Gastroesophageal sphincter (tissue), 4 donors: ENCODE data around the gene RBM4B. TPM values are rescaled to one million over a fixed set of nuclear protein-coding genes. Genes with fewer than 3 reads are reported as not detected.

ENCODE experiments used
- ATAC-seq: fragments of 150-250 bp; one replicate; pipeline ENCODE4 v1.9.1; 2016; ENCODE audit warnings: mild to moderate bottlenecking, moderate library complexity
- H3K27ac ChIP-seq, 4 donors: fragments of 200-600 bp; sonication (generic) in 3 of 4; 1 replicate in 3 of 4; 2 replicates in 1 of 4; pipeline ENCODE4 v1.5.1; 2016 to 2019
- H3K27me3 ChIP-seq: fragments of 200-600 bp; sonication (generic); one replicate; pipeline ENCODE4 v1.5.1; 2019
- H3K36me3 ChIP-seq, 2 donors: fragments of 200-600 bp; sonication (generic); one replicate each; pipeline ENCODE4 v1.5.1; 2019; ENCODE audit warnings: control low read depth in 1 of 2
- H3K4me1 ChIP-seq, 3 donors: fragments of 200-600 bp; sonication (generic); 1 replicate in 2 of 3; 2 replicates in 1 of 3; pipeline ENCODE4 v1.5.1; 2016 to 2019; ENCODE audit warnings: control low read depth in 2 of 3
- H3K4me3 ChIP-seq, 2 donors: fragments of 200-600 bp; sonication (generic); one replicate each; pipeline ENCODE4 v1.5.1; 2019; ENCODE audit warnings: mild to moderate bottlenecking in 1 of 2, moderate library complexity in 1 of 2
- H3K9me3 ChIP-seq, 3 donors: fragments of 200-600 bp; sonication (generic); one replicate each; pipeline ENCODE4 v1.5.1; 2017 to 2019; ENCODE audit warnings: control low read depth in 2 of 3
- CTCF ChIP-seq, 4 experiments: fragments of 200-600 bp in 2 of 4; fragments of 450-650 bp in 2 of 4; sonication (generic) in 1 of 4; IDR thresholded peaks; one replicate each; pipeline ENCODE4 v1.5.1; 2017 to 2019; ENCODE audit warnings: antibody characterized with exemption in 4 of 4, mild to moderate bottlenecking in 2 of 4, moderate library complexity in 2 of 4
- EP300 ChIP-seq: sonication (generic); formaldehyde crosslinking; IDR thresholded peaks from one replicate; pipeline ENCODE4 v1.6.1; 2017; ENCODE audit warnings: antibody characterized with exemption, mild to moderate bottlenecking
- POLR2A ChIP-seq, 2 donors: fragments of 450-650 bp; IDR thresholded peaks; one replicate each; pipeline ENCODE4 v1.6.1; 2017; ENCODE audit warnings: antibody characterized with exemption in 2 of 2, mild to moderate bottlenecking in 2 of 2, moderate library complexity in 1 of 2
- POLR2AphosphoS5 ChIP-seq: sonication (generic); formaldehyde crosslinking; IDR thresholded peaks from one replicate; pipeline ENCODE4 v1.6.1; 2017; ENCODE audit warnings: antibody characterized with exemption
- whole genome bisulfite sequencing, 2 donors: methylation state at CpG; one replicate each; pipeline ENCODE4 v1.1.5; 2018; ENCODE audit warnings: low coverage in 1 of 2; 5-methylcytosine and 5-hydroxymethylcytosine counted together
- total RNA-seq, 4 donors: library from RNA; depleted of rRNA; stranded (reverse); fragments of >200 nt; gene quantifications; one replicate each; pipeline ENCODE4 v1.1.0, GENCODE V29; 2016

RBM4B gene
- total RNA-seq, 4 donors from 2014 or later: 10.7 to 28.2 (median 12.3) TPM

- H3K4me3 ChIP-seq: no peak overlapping the region
- H3K27me3 ChIP-seq: no peaks in the 10 kb centered on the region
- no peaks in the 10 kb centered on the region for H3K9me3 ChIP-seq
- H3K27ac ChIP-seq: no peak overlapping the region
- H3K4me1 ChIP-seq: peaks cover 0 to 8% (median 0%) of the 10 kb centered on the region in 3 donors
- H3K36me3 ChIP-seq: peaks cover 0 to 79% of the 10 kb centered on the region in 2 donors
- WGBS, 2 donors: no CpG with 5 or more reads among the region's 1 CpG
- TF ChIP-seq EP300: no peak
- no peak for TF ChIP-seq CTCF (IDR thresholded peaks at IDR 0.05)
- TF ChIP-seq POLR2A (IDR thresholded peaks at IDR 0.05): no peak
- no peak for TF ChIP-seq POLR2AphosphoS5
- ATAC-seq: no peak
Observed at GRCh38 chr11:66663741-66664296, 13.9 kb downstream of the RBM4B start.

GRCh38 chr11:66659763-66660162 lies 17.9 kb downstream of the RBM4B start:
- no peak for ATAC-seq
- TF ChIP-seq CTCF (IDR thresholded peaks at IDR 0.05): no peak
- no peak for TF ChIP-seq EP300
- TF ChIP-seq POLR2AphosphoS5: no peak
- TF ChIP-seq POLR2A (IDR thresholded peaks at IDR 0.05): no peak
- H3K4me3 ChIP-seq: no peak overlapping the region
- H3K4me1 ChIP-seq: no peaks in the 10 kb centered on the region
- peaks cover 0 to 73% of the 10 kb centered on the region in 2 donors for H3K36me3 ChIP-seq
- H3K9me3 ChIP-seq: no peaks in the 10 kb centered on the region
- no peak overlapping the region for H3K27ac ChIP-seq
- WGBS, 2 donors: 54 to 77% methylated on average over 2 of the region's 2 CpGs
- no peaks in the 10 kb centered on the region for H3K27me3 ChIP-seq

GRCh38 chr11:66653123-66653522 lies 24.6 kb downstream of the RBM4B start:
- Histone ChIP-seq H3K27me3 (no peaks in the 10 kb centered on the region), H3K9me3 (no peaks in the 10 kb centered on the region), H3K36me3 (peaks cover 0 to 88% of the 10 kb centered on the region in 2 donors), H3K27ac (no peak overlapping the region), H3K4me1 (peaks cover 0 to 16% (median 0%) of the 10 kb centered on the region in 3 donors), H3K4me3 (no peak overlapping the region)
- no peak for ATAC-seq
- WGBS, 2 donors: 55 to 71% methylated on average over 2 to 6 of the region's 6 CpGs
- no peak for TF ChIP-seq POLR2A (IDR thresholded peaks at IDR 0.05)
- no peak for TF ChIP-seq POLR2AphosphoS5
- TF ChIP-seq CTCF (IDR thresholded peaks at IDR 0.05): no peak
- TF ChIP-seq EP300: no peak

- peaks cover 0 to 21% (median 0%) of the 10 kb centered on the region in 3 donors for H3K4me1 ChIP-seq
- ATAC-seq: no peak
- 86 to 92% methylated on average over 7 of the region's 7 CpGs for WGBS, 2 donors
Observed at GRCh38 chr11:66652651-66653050, 25.0 kb downstream of the RBM4B start.

More at GRCh38 chr11:66652651-66653050, 25.0 kb downstream of the RBM4B start:
- peaks cover 0 to 88% of the 10 kb centered on the region in 2 donors for H3K36me3 ChIP-seq
- H3K27me3 ChIP-seq: no peaks in the 10 kb centered on the region
- TF ChIP-seq POLR2A (IDR thresholded peaks at IDR 0.05) (no peak), EP300 (no peak), CTCF (IDR thresholded peaks at IDR 0.05) (no peak), POLR2AphosphoS5 (no peak)
- no peaks in the 10 kb centered on the region for H3K9me3 ChIP-seq
- H3K27ac ChIP-seq: no peak overlapping the region
- no peak overlapping the region for H3K4me3 ChIP-seq
